Fibroblast of the aortic adventitia (primary cell): ENCODE results near the gene CACNA1G. TPM values are rescaled to one million over a fixed set of nuclear protein-coding genes. Genes with fewer than 3 reads are reported as not detected.

ENCODE experiments used
- DNase-seq: peaks from one replicate; pipeline ENCODE4 v3.0.0-alpha.2; 2010; ENCODE audit warnings: low read depth
- H3K4me3 ChIP-seq: 2 replicates; pipeline ENCODE4 v1.5.1; 2011; ENCODE audit warnings: low read depth, mild to moderate bottlenecking, control low read depth, low read length, moderate library complexity
- total RNA-seq: library from RNA; depleted of rRNA; stranded (reverse); fragments of >200 nt; gene quantifications from 2 replicates; pipeline ENCODE4 v1.2.3, GENCODE V29; 2012; ENCODE audit warnings: low replicate concordance
- TF ChIP-seq, protein P1 (sequence below): IDR thresholded peaks from 2 replicates; pipeline ENCODE4 v1.5.1; 2011; ENCODE audit warnings: mild to moderate bottlenecking, low read length, control low read depth, inconsistent platforms; ENCODE audit not compliant: insufficient read depth

Gene CACNA1G
- total RNA-seq, 1 donor: 1.8 TPM

DNA sequence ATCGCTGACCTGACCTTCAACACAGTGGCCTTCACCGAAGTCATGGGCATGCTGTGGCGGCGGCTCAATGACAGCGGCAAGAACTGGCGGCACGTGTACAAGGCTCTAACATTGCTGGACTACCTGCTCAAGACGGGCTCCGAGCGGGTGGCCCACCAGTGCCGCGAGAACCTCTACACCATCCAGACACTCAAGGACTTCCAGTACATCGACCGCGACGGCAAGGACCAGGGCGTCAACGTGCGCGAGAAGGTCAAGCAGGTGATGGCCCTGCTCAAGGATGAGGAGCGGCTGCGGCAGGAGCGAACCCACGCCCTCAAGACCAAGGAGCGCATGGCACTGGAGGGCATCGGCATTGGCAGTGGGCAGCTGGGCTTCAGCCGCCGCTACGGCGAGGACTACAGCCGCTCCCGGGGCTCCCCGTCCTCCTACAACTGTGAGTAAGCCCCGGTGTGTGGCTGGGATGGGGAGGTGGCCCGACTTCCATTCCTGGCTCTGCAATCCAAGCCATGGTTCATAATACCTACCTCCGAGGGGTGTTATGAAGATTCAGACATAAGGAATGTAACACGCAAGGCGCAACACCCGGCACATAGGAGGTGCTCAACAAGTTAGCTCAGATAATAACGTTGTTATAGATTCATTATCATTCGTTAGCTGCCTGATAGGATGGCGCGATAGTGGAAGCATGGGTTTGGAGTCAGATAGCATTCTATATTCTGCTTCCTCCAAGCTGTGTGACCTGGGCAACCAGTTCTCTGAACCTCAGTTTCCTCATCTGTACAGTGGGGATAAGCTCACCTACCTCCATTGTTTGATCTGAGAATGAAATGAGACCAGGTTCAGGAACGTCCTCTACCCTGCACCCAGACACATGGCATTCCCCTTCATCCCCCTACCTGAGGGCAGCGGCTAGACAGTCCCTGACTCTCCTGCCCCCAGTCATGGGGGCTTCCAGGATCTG, 23.6 kb upstream of the CACNA1G start:
- no peak overlapping the region for H3K4me3 ChIP-seq
- DNase-seq: no peak
- TF ChIP-seq, protein P1, sequence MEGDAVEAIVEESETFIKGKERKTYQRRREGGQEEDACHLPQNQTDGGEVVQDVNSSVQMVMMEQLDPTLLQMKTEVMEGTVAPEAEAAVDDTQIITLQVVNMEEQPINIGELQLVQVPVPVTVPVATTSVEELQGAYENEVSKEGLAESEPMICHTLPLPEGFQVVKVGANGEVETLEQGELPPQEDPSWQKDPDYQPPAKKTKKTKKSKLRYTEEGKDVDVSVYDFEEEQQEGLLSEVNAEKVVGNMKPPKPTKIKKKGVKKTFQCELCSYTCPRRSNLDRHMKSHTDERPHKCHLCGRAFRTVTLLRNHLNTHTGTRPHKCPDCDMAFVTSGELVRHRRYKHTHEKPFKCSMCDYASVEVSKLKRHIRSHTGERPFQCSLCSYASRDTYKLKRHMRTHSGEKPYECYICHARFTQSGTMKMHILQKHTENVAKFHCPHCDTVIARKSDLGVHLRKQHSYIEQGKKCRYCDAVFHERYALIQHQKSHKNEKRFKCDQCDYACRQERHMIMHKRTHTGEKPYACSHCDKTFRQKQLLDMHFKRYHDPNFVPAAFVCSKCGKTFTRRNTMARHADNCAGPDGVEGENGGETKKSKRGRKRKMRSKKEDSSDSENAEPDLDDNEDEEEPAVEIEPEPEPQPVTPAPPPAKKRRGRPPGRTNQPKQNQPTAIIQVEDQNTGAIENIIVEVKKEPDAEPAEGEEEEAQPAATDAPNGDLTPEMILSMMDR: no peak

DNA sequence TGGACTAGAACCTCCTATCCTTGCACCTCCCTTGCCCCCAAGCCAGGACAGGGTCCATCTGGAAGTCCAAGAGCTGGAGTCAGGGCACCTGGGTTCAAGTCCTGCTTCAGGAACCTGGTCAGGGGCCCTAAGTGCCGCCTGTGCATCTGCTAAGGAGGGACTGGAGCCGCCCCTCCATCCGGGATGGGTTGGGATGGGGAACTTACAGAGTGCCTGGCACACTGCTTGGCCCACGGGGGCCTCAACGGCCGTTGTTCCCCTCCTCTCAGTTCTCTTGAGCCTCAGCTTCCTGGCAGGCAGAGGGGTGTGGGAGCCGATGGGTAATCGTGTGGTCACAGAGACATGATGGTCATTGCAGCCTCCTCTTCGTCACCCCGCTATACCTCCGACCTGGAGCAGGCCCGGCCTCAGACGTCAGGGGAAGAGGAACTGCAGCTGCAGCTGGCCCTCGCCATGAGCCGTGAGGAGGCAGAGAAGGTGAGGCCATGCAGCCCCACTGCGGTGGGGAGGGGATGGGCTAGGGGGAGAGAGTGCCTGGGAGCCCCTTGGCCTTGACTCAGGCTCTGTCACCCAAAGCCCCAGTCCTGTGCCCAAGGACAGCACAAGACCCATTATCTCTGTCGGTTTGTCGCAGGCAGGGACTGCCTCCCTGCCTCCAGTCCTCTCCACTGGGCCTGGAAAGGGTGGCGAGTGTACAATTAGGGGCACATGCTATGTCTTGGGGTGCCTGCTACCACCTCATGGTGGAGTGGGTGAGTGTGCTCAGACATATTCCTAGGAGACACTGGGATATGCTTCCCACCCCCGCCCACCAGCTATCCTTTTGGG, 22.6 kb upstream of the CACNA1G start:
- no peak overlapping the region for H3K4me3 ChIP-seq
- no peak for DNase-seq
- TF ChIP-seq, protein P1: no peak

DNA sequence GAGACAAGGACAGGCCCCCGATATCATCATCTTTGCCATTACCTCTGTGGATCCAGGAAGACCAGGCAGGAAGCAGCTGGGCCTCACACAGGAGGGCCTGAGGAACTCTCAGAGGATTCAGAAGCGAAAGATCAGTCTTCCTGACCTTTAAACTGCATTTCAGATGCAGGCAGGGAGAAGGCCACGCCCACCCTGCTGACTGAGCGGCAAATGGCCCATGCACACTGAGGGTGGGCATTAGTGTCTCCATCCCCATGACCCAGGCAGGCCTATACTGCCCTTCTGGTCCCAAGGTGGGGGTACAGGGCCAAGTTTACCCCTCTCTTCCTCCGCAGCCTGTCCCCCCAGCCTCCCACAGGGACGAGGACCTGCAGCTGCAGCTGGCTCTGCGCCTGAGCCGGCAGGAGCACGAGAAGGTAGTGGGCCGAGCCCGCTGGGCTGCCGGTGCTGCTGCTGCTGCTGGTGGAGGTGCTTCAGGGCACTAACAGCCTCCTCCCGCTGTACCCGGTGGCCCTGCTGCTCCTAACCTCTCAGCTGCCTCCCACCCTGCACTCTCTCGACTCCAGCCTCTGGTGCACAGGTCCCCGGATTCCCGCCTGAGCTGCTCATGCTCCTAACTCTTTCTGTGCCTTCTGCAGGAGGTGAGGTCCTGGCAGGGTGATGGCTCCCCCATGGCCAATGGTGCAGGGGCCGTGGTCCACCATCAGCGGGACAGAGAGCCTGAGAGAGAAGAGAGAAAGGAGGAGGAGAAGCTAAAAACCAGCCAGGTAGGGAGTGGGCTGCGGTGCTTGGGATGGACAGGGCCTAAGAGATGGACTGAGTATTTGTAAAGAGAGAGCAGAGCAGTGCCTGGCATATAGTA, 21.7 kb upstream of the CACNA1G start:
- TF ChIP-seq, protein P1: no peak
- no peak overlapping the region for H3K4me3 ChIP-seq
- no peak for DNase-seq

DNA sequence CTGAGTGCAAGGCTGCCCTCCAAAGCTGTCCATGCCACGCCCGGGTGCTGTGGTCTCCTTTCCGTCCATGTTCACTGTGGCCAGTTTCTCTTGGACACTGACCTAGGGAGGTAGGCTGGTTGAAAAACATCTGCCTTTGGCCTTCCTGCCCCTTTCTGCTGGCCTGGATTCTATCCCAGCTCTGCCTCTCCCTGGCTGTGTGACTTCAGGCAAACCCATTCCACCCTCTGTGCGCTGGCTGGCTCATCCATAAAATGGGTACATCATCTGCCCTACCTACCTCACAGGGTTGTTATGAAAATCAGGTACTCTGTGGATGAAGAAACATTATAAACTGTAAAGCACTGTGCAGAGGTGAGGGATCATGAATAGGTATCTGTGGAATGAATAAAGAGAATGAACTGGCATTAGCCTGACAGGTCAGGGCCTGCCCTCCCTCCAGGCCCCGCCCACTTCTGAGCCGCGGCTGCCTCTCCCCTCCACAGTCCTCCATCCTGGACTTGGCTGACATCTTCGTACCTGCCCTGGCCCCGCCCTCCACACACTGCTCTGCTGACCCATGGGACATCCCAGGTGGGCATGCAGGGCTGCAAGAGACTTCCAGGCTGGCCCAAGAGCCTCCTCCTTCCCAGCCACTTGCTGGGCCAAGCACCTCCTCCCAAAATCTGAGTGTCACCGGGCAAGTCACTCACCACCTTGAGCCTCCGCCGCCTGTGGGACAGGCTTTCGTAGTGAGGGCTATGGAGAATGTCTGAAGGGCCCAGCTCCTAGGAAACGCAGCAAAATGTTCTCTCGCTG, 20.6 kb upstream of the CACNA1G start:
- H3K4me3 ChIP-seq: no peak overlapping the region
- TF ChIP-seq, protein P1: no peak
- DNase-seq: no peak

DNA sequence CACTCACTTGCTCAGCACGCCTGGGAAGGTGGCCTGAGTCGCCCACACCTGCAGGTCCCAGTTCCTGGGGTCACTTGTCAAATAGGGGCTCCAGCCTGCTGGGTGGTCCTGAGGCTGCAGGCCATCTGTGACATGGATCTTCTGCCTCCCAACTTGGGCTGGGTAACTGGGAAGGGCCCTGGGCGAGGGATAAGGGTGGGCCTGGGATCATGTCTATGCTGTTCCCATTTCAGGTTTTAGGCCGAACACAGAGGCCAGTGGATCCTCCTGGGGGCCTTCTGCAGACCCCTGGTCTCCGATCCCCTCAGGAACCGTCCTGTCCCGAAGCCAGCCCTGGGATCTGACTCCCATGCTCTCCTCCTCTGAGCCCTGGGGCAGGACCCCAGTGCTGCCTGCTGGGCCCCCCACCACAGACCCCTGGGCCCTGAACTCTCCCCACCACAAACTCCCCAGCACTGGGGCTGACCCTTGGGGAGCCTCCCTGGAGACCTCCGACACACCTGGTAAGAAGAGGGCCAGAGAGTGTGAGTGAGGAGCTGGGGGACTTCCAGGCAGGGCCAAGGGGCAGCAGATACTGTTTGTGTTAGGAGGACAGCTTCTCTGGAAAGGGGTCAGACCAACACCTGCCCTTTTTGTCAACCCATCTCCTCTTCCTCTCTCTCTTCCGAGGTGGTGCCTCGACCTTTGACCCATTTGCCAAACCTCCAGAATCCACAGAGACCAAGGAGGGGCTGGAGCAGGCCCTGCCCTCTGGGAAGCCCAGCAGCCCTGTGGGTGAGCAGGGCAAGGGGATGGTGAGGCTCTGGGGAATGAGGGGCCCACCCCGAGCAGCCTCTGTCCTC, 19.7 kb upstream of the CACNA1G start:
- TF ChIP-seq, protein P1: no peak
- no peak for DNase-seq
- H3K4me3 ChIP-seq: no peak overlapping the region
